ENCODE results near the gene NANOS3.
"Not testable (repeated sequence)": the region's sequence is repeated elsewhere in the genome, so short reads cannot be mapped to it uniquely, and the experiment has no call there.

NANOS3 gene

DNA sequence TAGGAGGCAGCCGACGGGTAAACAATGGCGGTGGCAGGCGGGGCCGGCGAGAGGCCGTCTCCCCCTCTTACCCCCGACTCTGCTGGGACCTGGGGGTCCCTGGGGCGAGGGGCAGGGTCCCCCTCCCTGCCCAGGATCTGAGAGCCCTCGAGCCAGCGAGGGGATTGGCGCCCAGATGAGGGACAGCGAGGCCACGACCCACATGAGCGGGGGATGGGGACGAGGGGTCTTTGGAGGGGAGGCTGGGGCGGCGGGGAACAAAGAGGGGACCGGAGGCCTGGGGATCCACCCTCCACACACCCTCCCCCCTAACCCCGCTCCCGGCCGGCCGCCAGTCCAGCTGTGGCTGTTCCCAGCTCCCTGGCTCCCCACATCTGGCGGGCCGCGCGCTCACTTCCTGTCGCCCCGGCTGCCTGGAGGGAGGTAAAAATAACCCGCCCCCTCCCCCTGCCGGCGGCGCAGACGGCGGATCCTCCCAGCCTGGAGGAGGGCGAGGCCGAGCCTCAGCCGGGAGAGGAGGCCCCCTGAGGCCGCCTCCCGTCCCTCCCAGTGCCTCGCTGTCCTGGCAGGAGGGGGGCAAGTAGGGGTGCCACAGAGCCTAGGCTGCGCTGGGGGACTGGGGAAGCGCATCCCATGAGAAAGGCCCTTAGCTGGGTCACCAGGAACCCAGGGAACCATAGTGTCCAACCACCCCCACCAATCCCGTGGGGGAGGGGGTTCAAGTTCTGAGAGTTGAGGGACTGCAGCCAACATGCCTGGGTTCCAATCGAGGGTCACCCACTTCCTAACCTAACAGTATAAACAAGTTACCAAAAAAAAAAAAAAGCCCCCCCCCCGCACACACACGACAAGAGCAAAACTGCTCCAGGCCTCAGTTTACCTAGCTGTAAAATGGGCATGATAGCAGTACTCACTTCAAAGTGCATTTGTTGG lies 29.3 kb upstream of the NANOS3 start:
- H3K4me1 ChIP-seq (ENCODE audit: control insufficient read depth in 1 of 2, insufficient read depth in 2 of 2, low read length in 2 of 2), result peaks cover 17 to 38% of the 10 kb centered on the region in 2 donors
- peak overlapping the region; percentile 99 for H3K27ac ChIP-seq (ENCODE audit: low read length)
- H3K9me3 ChIP-seq (ENCODE audit: control insufficient read depth in 1 of 2, low read length in 2 of 2), result no peaks in the 10 kb centered on the region
- H3K4me3 ChIP-seq (ENCODE audit: low read depth in 1 of 2, low read length in 2 of 2), result peak overlapping the region; percentile 33 to 60
- H3K36me3 ChIP-seq (ENCODE audit: control insufficient read depth in 1 of 2, insufficient read depth in 2 of 2, low read length in 2 of 2), result peaks cover 0 to 29% of the 10 kb centered on the region in 2 donors
- no peaks in the 10 kb centered on the region for H3K27me3 ChIP-seq (ENCODE audit: low read depth, low read length)

DNA sequence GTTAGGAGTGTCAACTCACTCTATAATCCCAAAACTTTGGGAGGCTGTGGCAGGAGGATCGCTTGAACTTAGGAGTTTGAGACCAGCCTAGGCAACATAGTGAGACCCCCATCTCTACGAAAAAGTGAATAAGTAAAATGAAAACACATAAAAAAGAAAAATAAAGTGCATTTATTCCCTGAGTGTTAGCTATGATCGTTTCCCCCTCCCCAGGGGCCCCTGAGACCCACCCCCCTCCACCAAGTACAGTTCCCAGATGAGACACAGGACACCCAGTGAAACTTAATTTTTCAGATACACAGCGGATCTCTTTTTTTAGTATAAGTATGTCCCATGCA lies 28.6 kb upstream of the NANOS3 start:
- Histone ChIP-seq H3K9me3 (ENCODE audit: control insufficient read depth in 1 of 2, low read length in 2 of 2) (no peaks in the 10 kb centered on the region), H3K4me1 (ENCODE audit: control insufficient read depth in 1 of 2, insufficient read depth in 2 of 2, low read length in 2 of 2) (peaks cover 14 to 34% of the 10 kb centered on the region in 2 donors), H3K4me3 (ENCODE audit: low read depth in 1 of 2, low read length in 2 of 2) (no peak overlapping the region), H3K27me3 (ENCODE audit: low read depth, low read length) (no peaks in the 10 kb centered on the region), H3K36me3 (ENCODE audit: control insufficient read depth in 1 of 2, insufficient read depth in 2 of 2, low read length in 2 of 2) (peaks cover 0 to 26% of the 10 kb centered on the region in 2 donors), H3K27ac (ENCODE audit: low read length) (peak overlapping the region; percentile 99)

DNA sequence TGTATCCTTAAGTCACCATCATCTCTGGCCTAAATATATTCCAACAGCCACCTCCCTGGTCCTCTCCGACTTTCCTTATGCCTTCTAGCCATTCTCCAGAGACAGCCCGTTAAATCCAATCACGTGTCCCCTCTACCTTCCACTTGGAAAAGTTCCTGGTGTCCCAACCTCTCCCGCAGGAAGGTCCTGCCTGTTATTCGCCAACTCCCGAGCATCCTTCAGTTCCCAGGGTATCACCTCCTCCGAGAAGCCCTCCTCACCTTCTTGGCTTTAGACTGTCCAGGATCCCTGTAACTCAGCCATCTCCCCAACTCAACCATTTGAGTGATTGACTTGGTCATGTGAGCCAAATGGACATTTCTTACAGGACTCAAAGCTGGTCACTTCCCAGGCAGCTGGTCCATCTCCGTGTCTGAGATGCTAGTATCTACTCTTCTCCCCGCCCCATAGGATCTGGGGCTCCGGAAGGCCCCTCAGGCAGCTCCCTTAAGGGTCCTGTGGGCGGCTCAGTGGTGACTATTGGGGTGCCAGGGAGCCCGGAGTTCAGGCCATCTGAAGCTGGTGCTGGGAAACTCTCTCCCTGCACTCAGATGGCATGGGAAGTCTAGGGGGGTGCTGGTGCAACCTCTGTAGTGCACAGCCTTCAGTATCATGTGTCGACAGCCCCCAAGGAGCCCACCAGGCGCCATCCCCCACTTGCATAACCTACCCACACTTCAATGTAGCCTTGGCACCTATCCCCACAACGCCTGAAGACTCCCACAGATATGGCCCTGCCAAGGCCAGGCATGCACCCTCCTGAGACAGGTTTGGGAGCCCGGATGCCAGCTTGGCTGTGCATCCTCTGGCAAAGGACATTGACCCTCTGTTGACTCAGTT lies 27.9 kb upstream of the NANOS3 start:
- Histone ChIP-seq H3K4me3 (ENCODE audit: low read depth in 1 of 2, low read length in 2 of 2) (peak overlapping the region in 1 of 2 donors; percentile 6), H3K36me3 (ENCODE audit: control insufficient read depth in 1 of 2, insufficient read depth in 2 of 2, low read length in 2 of 2) (peaks cover 0 to 26% of the 10 kb centered on the region in 2 donors), H3K27ac (ENCODE audit: low read length) (peak overlapping the region; percentile 84), H3K9me3 (ENCODE audit: control insufficient read depth in 1 of 2, low read length in 2 of 2) (no peaks in the 10 kb centered on the region), H3K27me3 (ENCODE audit: low read depth, low read length) (no peaks in the 10 kb centered on the region), H3K4me1 (ENCODE audit: control insufficient read depth in 1 of 2, insufficient read depth in 2 of 2, low read length in 2 of 2) (peaks cover 9 to 27% of the 10 kb centered on the region in 2 donors)

DNA sequence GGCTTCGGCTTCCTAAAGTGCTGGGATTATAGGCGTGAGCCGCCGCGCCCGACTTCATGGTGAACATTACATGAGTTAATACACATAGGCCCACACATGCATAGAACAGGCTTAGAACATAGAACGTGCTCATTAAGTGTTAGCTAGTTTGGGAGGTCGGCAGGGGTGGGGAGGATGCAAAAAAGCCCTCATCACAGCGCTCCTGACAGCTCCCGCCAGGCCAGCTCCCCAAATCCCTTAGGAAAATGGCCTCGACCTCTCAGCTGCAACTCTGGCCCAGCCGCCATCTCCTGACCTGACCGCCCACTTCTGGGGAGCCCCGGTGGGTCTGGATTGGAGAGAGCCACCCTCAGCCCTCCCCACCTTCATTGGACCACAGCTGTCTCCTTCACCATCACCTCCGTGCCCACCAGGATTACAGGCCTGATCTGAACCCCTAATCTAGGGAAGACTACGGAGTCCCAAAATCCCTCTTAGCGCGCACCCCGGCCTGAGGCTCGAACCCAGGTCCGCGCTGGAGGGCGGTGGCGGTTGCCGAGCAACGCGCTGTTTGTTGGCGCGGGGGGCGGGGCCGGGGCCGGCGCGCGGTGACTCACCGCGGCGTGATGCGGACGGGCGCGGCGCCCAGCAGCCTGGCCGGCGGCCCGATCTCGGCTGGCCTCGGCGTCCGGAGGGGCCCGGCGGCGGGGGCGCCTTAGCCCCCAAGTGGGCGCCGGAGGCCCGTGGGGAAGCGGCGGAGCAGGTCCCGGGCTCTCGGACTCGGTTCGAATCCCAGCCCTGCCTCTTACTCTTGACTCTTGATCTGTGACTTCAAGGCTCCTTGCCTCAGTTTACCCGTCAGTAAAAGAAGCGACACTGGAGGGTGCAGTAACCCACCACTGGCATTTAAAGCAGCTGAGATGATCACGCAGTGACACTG lies 26.7 kb upstream of the NANOS3 start:
- Histone ChIP-seq H3K9me3 (ENCODE audit: control insufficient read depth in 1 of 2, low read length in 2 of 2) (no peaks in the 10 kb centered on the region), H3K4me3 (ENCODE audit: low read depth in 1 of 2, low read length in 2 of 2) (peak overlapping the region; percentile 36 to 57), H3K27me3 (ENCODE audit: low read depth, low read length) (no peaks in the 10 kb centered on the region), H3K36me3 (ENCODE audit: control insufficient read depth in 1 of 2, insufficient read depth in 2 of 2, low read length in 2 of 2) (peaks cover 0 to 26% of the 10 kb centered on the region in 2 donors), H3K27ac (ENCODE audit: low read length) (peak overlapping the region; percentile 98), H3K4me1 (ENCODE audit: control insufficient read depth in 1 of 2, insufficient read depth in 2 of 2, low read length in 2 of 2) (peaks cover 9 to 24% of the 10 kb centered on the region in 2 donors)

DNA sequence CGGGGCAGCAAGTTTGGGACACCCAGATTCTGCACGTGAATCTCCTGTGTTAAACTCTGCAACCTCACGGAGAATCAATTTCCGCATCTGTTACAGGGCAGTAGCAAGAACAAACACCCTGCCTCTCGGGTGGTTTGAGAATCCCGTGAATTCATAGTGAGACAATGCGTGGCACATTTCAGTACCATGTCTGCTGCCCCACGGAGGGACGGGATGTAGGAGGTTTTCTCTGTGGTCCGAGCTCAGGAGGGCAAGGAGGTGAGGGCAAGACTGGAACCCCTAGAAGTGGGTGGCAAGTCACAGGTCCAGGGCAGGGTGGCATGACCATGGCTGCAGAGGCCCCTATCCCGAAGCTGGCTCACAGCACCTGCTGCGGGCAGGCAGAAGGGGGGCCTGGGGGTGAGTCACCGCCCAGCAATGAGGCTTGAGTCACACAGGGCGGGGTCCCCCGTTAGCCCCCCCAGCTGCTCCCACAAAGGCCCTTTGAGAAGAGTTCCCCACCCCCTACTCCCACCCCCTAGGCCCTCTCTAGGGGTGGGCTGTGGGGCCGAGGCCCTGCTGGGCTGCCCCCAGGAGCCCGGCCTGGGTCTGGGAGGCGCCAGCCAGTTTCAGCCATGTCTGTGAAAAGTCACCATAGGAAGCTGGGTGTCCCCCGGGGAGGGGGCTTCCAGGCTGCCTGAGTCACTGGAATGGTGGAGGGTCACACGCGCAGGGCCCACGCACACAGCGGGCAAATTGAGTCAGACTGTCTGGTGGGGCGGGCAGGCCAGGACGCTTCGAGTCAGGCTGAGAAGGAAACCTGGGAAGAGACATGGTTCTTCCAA lies 25.8 kb upstream of the NANOS3 start:
- H3K4me1 ChIP-seq (ENCODE audit: control insufficient read depth in 1 of 2, insufficient read depth in 2 of 2, low read length in 2 of 2), result peaks cover 9 to 24% of the 10 kb centered on the region in 2 donors
- peak overlapping the region; percentile 98 for H3K27ac ChIP-seq (ENCODE audit: low read length)
- H3K27me3 ChIP-seq (ENCODE audit: low read depth, low read length), result no peaks in the 10 kb centered on the region
- peaks cover 0 to 24% of the 10 kb centered on the region in 2 donors for H3K36me3 ChIP-seq (ENCODE audit: control insufficient read depth in 1 of 2, insufficient read depth in 2 of 2, low read length in 2 of 2)
- peak overlapping the region; percentile 36 to 57 for H3K4me3 ChIP-seq (ENCODE audit: low read depth in 1 of 2, low read length in 2 of 2)
- H3K9me3 ChIP-seq (ENCODE audit: control insufficient read depth in 1 of 2, low read length in 2 of 2), result no peaks in the 10 kb centered on the region

DNA sequence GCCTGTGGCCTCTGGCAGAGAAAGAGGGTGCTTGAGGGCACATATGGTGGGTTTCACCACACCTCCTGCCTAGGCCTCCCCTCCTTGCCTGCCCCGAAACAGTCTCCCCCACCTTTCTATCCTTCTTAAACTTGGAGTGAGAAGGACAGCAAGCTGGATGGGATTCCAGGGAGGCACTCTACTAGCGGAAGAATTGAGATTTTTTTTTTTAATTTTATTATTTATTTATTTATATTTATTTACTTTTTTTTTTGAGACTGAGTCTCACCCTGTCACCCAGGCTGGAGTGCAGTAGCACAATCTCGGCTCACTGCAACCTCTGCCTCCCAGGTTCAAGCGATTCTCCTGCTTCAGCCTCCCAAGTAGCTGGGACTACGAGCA lies 25.2 kb upstream of the NANOS3 start:
- peak overlapping the region in 1 of 2 donors; percentile 36 for H3K4me3 ChIP-seq (ENCODE audit: low read depth in 1 of 2, low read length in 2 of 2)
- H3K4me1 ChIP-seq (ENCODE audit: control insufficient read depth in 1 of 2, insufficient read depth in 2 of 2, low read length in 2 of 2), result peaks cover 9 to 24% of the 10 kb centered on the region in 2 donors
- peaks cover 0 to 20% of the 10 kb centered on the region in 2 donors for H3K36me3 ChIP-seq (ENCODE audit: control insufficient read depth in 1 of 2, insufficient read depth in 2 of 2, low read length in 2 of 2)

DNA sequence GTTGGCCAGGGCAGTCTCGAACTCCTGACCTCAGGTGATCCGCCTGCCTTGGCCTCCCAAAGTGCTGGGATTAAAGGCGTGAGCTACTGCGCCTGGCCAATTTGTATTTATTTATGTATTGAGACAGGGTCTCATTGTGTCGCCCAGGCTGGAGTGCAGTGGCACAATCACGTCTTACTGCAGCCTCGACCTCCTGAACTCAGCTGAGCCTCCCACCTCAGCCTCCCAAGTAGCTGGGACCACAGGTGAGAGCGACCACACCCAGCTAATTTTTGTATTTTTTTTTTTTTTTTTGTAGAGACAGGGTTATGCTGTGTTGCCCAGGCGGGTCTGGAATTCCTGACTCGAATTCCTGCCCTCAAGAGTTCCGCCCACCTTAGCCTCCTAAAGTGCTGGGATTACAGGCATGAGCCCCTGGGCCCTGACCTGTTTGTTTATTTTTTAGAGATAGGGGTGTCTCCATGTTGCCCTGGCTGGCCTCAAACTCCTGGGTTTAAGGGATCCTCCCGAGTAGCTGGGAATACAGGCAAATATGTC lies 24.7 kb upstream of the NANOS3 start:
- H3K4me1 ChIP-seq (ENCODE audit: control insufficient read depth in 1 of 2, insufficient read depth in 2 of 2, low read length in 2 of 2), result peaks cover 9 to 24% of the 10 kb centered on the region in 2 donors
- peaks cover 0 to 15% of the 10 kb centered on the region in 2 donors for H3K36me3 ChIP-seq (ENCODE audit: control insufficient read depth in 1 of 2, insufficient read depth in 2 of 2, low read length in 2 of 2)
- not testable (repeated sequence) for H3K4me3 ChIP-seq (ENCODE audit: low read depth in 1 of 2, low read length in 2 of 2); H3K27ac ChIP-seq (ENCODE audit: low read length); H3K27me3 ChIP-seq (ENCODE audit: low read depth, low read length); H3K9me3 ChIP-seq (ENCODE audit: control insufficient read depth in 1 of 2, low read length in 2 of 2)

More for the DNA sequence above, 25.2 kb upstream of the NANOS3 start:
- not testable (repeated sequence) for H3K27me3 ChIP-seq (ENCODE audit: low read depth, low read length); H3K9me3 ChIP-seq (ENCODE audit: control insufficient read depth in 1 of 2, low read length in 2 of 2)
- H3K27ac ChIP-seq (ENCODE audit: low read length), result peak overlapping the region; percentile 98

DNA sequence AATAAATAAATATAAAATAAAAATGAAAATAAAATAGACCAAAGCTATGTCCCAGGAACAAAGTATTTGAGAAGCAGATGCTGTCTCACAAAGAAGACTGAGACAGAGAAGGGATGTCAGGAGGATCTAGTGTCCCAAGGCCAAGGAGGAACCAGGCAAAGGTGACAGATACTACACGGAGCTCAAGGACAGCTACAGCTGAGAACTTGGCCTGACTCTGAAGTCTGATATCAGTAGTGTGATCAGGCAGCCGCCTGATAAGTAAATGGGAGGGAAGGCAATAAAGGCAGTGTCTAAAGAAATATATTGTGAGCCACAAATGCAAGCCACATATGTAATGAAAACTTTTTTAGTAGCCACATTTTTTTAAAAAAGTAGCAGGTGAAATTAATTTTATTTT lies 20.4 kb upstream of the NANOS3 start:
- Histone ChIP-seq H3K9me3 (ENCODE audit: control insufficient read depth in 1 of 2, low read length in 2 of 2) (no peaks in the 10 kb centered on the region), H3K27me3 (ENCODE audit: low read depth, low read length) (no peaks in the 10 kb centered on the region), H3K4me3 (ENCODE audit: low read depth in 1 of 2, low read length in 2 of 2) (no peak overlapping the region), H3K36me3 (ENCODE audit: control insufficient read depth in 1 of 2, insufficient read depth in 2 of 2, low read length in 2 of 2) (peaks cover 0 to 2% of the 10 kb centered on the region in 2 donors), H3K4me1 (ENCODE audit: control insufficient read depth in 1 of 2, insufficient read depth in 2 of 2, low read length in 2 of 2) (peaks cover 2 to 5% of the 10 kb centered on the region in 2 donors), H3K27ac (ENCODE audit: low read length) (no peak overlapping the region)

DNA sequence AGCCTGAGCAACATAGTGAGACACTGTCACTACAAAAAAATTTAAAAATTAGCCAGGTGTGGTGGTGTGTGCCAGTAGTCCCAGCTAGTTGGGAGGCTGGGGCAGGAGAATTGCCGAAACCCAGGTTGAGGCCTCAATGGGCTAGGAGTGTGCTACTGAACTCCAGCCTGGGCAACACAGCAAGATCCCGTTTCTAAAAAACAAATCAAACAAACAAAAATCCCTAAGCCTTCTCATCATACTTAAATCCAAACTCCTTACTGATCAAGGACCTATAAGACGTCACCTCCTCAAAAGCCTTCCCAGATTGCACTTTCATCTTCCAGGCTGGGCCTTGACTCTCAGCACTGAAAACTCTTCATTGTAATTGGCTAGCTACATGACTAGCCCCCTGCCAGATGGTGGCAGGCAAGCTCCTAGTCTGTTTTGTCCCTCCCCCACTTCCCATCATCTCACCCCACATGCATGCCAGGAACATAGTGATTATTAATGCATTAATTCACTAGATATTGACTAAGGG lies 17.5 kb upstream of the NANOS3 start:
- no peaks in the 10 kb centered on the region for H3K27me3 ChIP-seq (ENCODE audit: low read depth, low read length)
- no peaks in the 10 kb centered on the region for H3K36me3 ChIP-seq (ENCODE audit: control insufficient read depth in 1 of 2, insufficient read depth in 2 of 2, low read length in 2 of 2)
- H3K9me3 ChIP-seq (ENCODE audit: control insufficient read depth in 1 of 2, low read length in 2 of 2), result no peaks in the 10 kb centered on the region
- peaks cover 5 to 8% of the 10 kb centered on the region in 2 donors for H3K4me1 ChIP-seq (ENCODE audit: control insufficient read depth in 1 of 2, insufficient read depth in 2 of 2, low read length in 2 of 2)
- H3K27ac ChIP-seq (ENCODE audit: low read length), result no peak overlapping the region
- H3K4me3 ChIP-seq (ENCODE audit: low read depth in 1 of 2, low read length in 2 of 2), result no peak overlapping the region

Data from muscle layer of duodenum (tissue), 2 donors.